Loucy (cell line): ENCODE results near the gene MTERF2.

Source experiments
- H2AFZ ChIP-seq: fragments of 200-600 bp; sonication (generic); 2 replicates; pipeline ENCODE4 v1.6.0; 2016; ENCODE audit warnings: antibody characterized with exemption, mild to moderate bottlenecking, low read length, moderate library complexity
- H3F3A ChIP-seq: fragments of 200-600 bp; 2 replicates; pipeline ENCODE4 v1.6.0; 2016; ENCODE audit warnings: antibody characterized with exemption, low read depth, mild to moderate bottlenecking
- H3K27me3 ChIP-seq: fragments of 200-600 bp; sonication (generic); 2 replicates; pipeline ENCODE4 v1.6.1; 2014; ENCODE audit warnings: low read length, mild to moderate bottlenecking; ENCODE audit not compliant: insufficient read depth, poor library complexity, severe bottlenecking
- H3K36me3 ChIP-seq: fragments of 200-600 bp; sonication (generic); 2 replicates; pipeline ENCODE4 v1.6.1; 2016; ENCODE audit warnings: low read length; ENCODE audit not compliant: insufficient read depth
- H3K4me1 ChIP-seq: fragments of 200-600 bp; sonication (generic); 2 replicates; pipeline ENCODE4 v1.5.1; 2014; ENCODE audit warnings: low read length, mild to moderate bottlenecking; ENCODE audit not compliant: insufficient read depth, poor library complexity, severe bottlenecking
- H3K4me2 ChIP-seq: fragments of 200-600 bp; sonication (generic); 2 replicates; pipeline ENCODE4 v1.6.0; 2014; ENCODE audit warnings: antibody characterized with exemption, low read length, low read depth, mild to moderate bottlenecking; ENCODE audit not compliant: poor library complexity, severe bottlenecking
- H3K4me3 ChIP-seq: fragments of 200-600 bp; sonication (generic); 2 replicates; pipeline ENCODE4 v1.5.1; 2014; ENCODE audit warnings: low read length, mild to moderate bottlenecking, mixed read lengths; ENCODE audit not compliant: poor library complexity, severe bottlenecking
- H3K79me2 ChIP-seq: fragments of 200-600 bp; sonication (generic); 2 replicates; pipeline ENCODE4 v1.6.1; 2014; ENCODE audit warnings: low read length; ENCODE audit not compliant: insufficient read depth
- H3K9ac ChIP-seq: fragments of 200-600 bp; sonication (generic); 2 replicates; pipeline ENCODE4 v1.6.0; 2014; ENCODE audit warnings: mild to moderate bottlenecking, low read depth, low read length, moderate library complexity; ENCODE audit not compliant: poor library complexity, severe bottlenecking
- H3K9me2 ChIP-seq: fragments of 200-600 bp; sonication (generic); replicated peaks from 2 replicates; pipeline ENCODE4 v1.6.1; 2016; ENCODE audit warnings: low read depth, low read length, mixed read lengths
- H3K9me3 ChIP-seq: fragments of 200-600 bp; sonication (generic); 2 replicates; pipeline ENCODE4 v1.6.1; 2014; ENCODE audit warnings: mild to moderate bottlenecking, antibody characterized with exemption, low read length, low read depth; ENCODE audit not compliant: insufficient read depth
- H4K20me1 ChIP-seq: fragments of 200-600 bp; sonication (generic); 2 replicates; pipeline ENCODE4 v1.6.0; 2014; ENCODE audit warnings: antibody characterized with exemption, low read length, mild to moderate bottlenecking; ENCODE audit not compliant: insufficient read depth, poor library complexity, severe bottlenecking
- CTCF ChIP-seq: fragments of 200-600 bp; sonication (generic); conservative IDR thresholded peaks from 2 replicates; pipeline ENCODE4 v1.5.1; 2014; ENCODE audit warnings: mild to moderate bottlenecking, antibody characterized with exemption, low read length
- EZH2phosphoT487 ChIP-seq: fragments of 200-600 bp; IDR thresholded peaks from 2 replicates; pipeline ENCODE4 v1.6.1; 2018; ENCODE audit warnings: antibody characterized with exemption, mild to moderate bottlenecking, moderate library complexity, borderline replicate concordance

The MTERF2 gene

GRCh38 chr12:107032266-107032665 lies 45.3 kb upstream of the MTERF2 start:
- Histone ChIP-seq H3K9me2 (no peaks in the 10 kb centered on the region), H2AFZ (no peak overlapping the region), H3K9ac (no peak overlapping the region), H4K20me1 (no peaks in the 10 kb centered on the region), H3K27me3 (no peaks in the 10 kb centered on the region), H3K4me3 (no peak overlapping the region), H3K4me2 (no peak overlapping the region), H3K36me3 (no peaks in the 10 kb centered on the region), H3K4me1 (peaks cover 28% of the 10 kb centered on the region), H3K9me3 (no peaks in the 10 kb centered on the region), H3K79me2 (peaks cover 5% of the 10 kb centered on the region; the same call in 1 of the 2 replicates), H3F3A (no peaks in the 10 kb centered on the region)
- TF ChIP-seq CTCF, result no peak
- TF ChIP-seq EZH2phosphoT487, result no peak

- Histone ChIP-seq H3K9ac (no peak overlapping the region), H3F3A (no peaks in the 10 kb centered on the region), H3K79me2 (peaks cover 5% of the 10 kb centered on the region; the same call in 1 of the 2 replicates), H3K4me3 (no peak overlapping the region), H3K4me2 (no peak overlapping the region), H3K9me2 (no peaks in the 10 kb centered on the region), H3K27me3 (no peaks in the 10 kb centered on the region), H3K4me1 (peaks cover 29% of the 10 kb centered on the region), H4K20me1 (no peaks in the 10 kb centered on the region), H2AFZ (no peak overlapping the region), H3K9me3 (no peaks in the 10 kb centered on the region), H3K36me3 (no peaks in the 10 kb centered on the region)
- TF ChIP-seq EZH2phosphoT487 (no peak), CTCF (no peak)
Observed at GRCh38 chr12:107031061-107031460, 44.1 kb upstream of the MTERF2 start.

DNA sequence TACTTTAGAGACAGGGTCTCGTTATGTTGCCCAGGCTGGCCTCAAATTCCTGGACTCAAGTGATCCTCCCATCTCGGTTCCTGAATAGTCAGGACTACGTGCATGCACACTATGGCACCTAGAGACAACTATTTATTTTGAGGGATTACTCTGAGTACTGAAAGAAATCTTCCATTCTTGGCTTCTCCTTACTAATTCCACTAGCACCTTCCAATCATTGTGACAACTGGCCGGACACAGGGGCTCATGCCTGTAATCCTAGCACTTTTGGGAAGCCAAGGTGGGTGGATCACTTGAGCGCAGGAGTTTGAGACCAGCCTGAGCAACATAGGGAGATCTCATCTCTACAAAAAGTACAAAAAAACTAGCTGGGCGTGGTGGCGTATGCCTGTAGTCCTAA lies 42.1 kb upstream of the MTERF2 start:
- Histone ChIP-seq H4K20me1 (no peaks in the 10 kb centered on the region), H2AFZ (no peak overlapping the region), H3K9me3 (no peaks in the 10 kb centered on the region), H3K27me3 (no peaks in the 10 kb centered on the region), H3K4me3 (no peak overlapping the region), H3K9ac (no peak overlapping the region), H3K79me2 (0 out of 2 replicates have a peak, but pooled peaks cover under 1% of the 10 kb centered on the region), H3K9me2 (no peaks in the 10 kb centered on the region), H3K4me2 (no peak overlapping the region), H3K36me3 (no peaks in the 10 kb centered on the region), H3K4me1 (peaks cover 29% of the 10 kb centered on the region), H3F3A (no peaks in the 10 kb centered on the region)
- TF ChIP-seq EZH2phosphoT487 (no peak), CTCF (no peak)
